Transverse colon (tissue), 4 donors: ENCODE data around the gene CERT1.

ENCODE experiments used
- POLR2A ChIP-seq: fragments of 450-650 bp; IDR thresholded peaks from one replicate; pipeline ENCODE4 v1.6.1; 2016; ENCODE audit warnings: antibody characterized with exemption, mild to moderate bottlenecking, moderate library complexity
- POLR2AphosphoS5 ChIP-seq, 3 donors: sonication (generic); formaldehyde crosslinking; IDR thresholded peaks; one replicate each; pipeline ENCODE4 v1.6.1; 2016; ENCODE audit warnings: antibody characterized with exemption in 3 of 3
- TF ChIP-seq, protein P1 (sequence below), 5 experiments: fragments of 200-600 bp in 3 of 5; fragments of 450-650 bp in 2 of 5; sonication (generic) in 3 of 5; IDR thresholded peaks; 1 replicate in 2 of 5; 2 replicates in 3 of 5; pipeline ENCODE4 v1.5.1; 2016 to 2017; ENCODE audit warnings: antibody characterized with exemption in 5 of 5, inconsistent platforms in 3 of 5, mild to moderate bottlenecking in 2 of 5, moderate library complexity in 1 of 5

DNA sequence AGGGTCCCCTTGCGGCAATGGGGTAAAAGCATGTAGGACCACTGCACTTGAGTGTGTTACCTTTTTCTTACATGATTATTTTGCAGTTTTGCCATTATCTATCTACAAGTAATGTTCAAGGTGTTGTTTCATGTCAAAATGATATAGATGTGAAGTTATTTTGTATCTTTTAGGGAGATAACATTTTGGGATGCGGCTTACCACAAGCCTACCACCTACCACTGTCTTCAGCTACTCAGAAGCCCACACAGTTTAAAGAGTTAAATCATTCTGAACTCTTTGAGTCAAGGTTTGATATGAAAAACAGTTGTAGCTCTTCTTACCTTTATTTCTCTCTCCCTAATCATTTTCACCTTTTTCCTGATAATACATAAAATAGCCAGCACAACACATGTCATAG, 19.8 kb downstream of the CERT1 start:
- TF ChIP-seq, protein P1, sequence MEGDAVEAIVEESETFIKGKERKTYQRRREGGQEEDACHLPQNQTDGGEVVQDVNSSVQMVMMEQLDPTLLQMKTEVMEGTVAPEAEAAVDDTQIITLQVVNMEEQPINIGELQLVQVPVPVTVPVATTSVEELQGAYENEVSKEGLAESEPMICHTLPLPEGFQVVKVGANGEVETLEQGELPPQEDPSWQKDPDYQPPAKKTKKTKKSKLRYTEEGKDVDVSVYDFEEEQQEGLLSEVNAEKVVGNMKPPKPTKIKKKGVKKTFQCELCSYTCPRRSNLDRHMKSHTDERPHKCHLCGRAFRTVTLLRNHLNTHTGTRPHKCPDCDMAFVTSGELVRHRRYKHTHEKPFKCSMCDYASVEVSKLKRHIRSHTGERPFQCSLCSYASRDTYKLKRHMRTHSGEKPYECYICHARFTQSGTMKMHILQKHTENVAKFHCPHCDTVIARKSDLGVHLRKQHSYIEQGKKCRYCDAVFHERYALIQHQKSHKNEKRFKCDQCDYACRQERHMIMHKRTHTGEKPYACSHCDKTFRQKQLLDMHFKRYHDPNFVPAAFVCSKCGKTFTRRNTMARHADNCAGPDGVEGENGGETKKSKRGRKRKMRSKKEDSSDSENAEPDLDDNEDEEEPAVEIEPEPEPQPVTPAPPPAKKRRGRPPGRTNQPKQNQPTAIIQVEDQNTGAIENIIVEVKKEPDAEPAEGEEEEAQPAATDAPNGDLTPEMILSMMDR (IDR thresholded peaks at IDR 0.05): no peak
- TF ChIP-seq POLR2AphosphoS5 (IDR thresholded peaks at IDR 0.05) (no peak), POLR2A (no peak)
